Measurements from ENCODE around the gene GJA3.

GJA3 gene

GRCh38 chr13:20160306-20161274 lies at the start of gene GJA3:
TSS of gene GJA3 (minus strand) at chr13:20161052. CDS start at chr13:20143288, 17,764 bp downstream.
- peak; percentile 39 to 40 for DNase-seq (ENCODE audit: low read depth in 2 of 2)

- DNase-seq (ENCODE audit: low read depth in 2 of 2): no peak
These were observed 49.1 kb upstream of the GJA3 start for GRCh38 chr13:20209948-20210347.

GRCh38 chr13:20206698-20207235 lies 45.9 kb upstream of the GJA3 start:
- no peak for DNase-seq (ENCODE audit: low read depth in 2 of 2)

- DNase-seq (ENCODE audit: low read depth in 2 of 2): no peak
These were observed 45.3 kb upstream of the GJA3 start for GRCh38 chr13:20206065-20206697.

GRCh38 chr13:20198781-20199180 lies 37.9 kb upstream of the GJA3 start:
- DNase-seq (ENCODE audit: low read depth in 2 of 2): no peak

- no peak for DNase-seq (ENCODE audit: low read depth in 2 of 2)
These were observed 36.5 kb upstream of the GJA3 start for GRCh38 chr13:20197361-20197834.

- DNase-seq (ENCODE audit: low read depth in 2 of 2): no peak
These were observed 34.9 kb upstream of the GJA3 start for GRCh38 chr13:20195801-20196200.

GRCh38 chr13:20193907-20194631 lies 33.2 kb upstream of the GJA3 start:
- DNase-seq (ENCODE audit: low read depth in 2 of 2): peak in 1 of 2 donors; percentile 6

GRCh38 chr13:20193162-20193906 lies 32.5 kb upstream of the GJA3 start:
- DNase-seq (ENCODE audit: low read depth in 2 of 2): no peak

- no peak for DNase-seq (ENCODE audit: low read depth in 2 of 2)
These were observed 31.9 kb upstream of the GJA3 start, which contains the start of gene GJB2 for GRCh38 chr13:20192836-20193161. TSS of gene GJB2 (minus strand) at chr13:20192938. CDS start at chr13:20189581, 3,357 bp downstream.

GRCh38 chr13:20192158-20192835 lies 31.4 kb upstream of the GJA3 start:
- no peak for DNase-seq (ENCODE audit: low read depth in 2 of 2)

- DNase-seq (ENCODE audit: low read depth in 2 of 2): no peak
These were observed 30.7 kb upstream of the GJA3 start for GRCh38 chr13:20191311-20192157.

- no peak for DNase-seq (ENCODE audit: low read depth in 2 of 2)
These were observed 29.8 kb upstream of the GJA3 start for GRCh38 chr13:20190481-20191310.

GRCh38 chr13:20190076-20190475 lies 29.2 kb upstream of the GJA3 start:
- DNase-seq (ENCODE audit: low read depth in 2 of 2): no peak

GRCh38 chr13:20188667-20189553 lies 28.1 kb upstream of the GJA3 start:
- DNase-seq (ENCODE audit: low read depth in 2 of 2): no peak

GRCh38 chr13:20186771-20187170 lies 25.9 kb upstream of the GJA3 start:
- no peak for DNase-seq (ENCODE audit: low read depth in 2 of 2)

GRCh38 chr13:20185366-20186056 lies 24.7 kb upstream of the GJA3 start:
- DNase-seq (ENCODE audit: low read depth in 2 of 2): no peak

Data from stimulated activated CD8-positive, alpha-beta memory T cell treated with anti-CD3 and anti-CD28 coated beads, Interleukin-15, amount 100 ng/mL, for 48 hours (primary cell).